ENCODE results near the gene KRTAP10-9.
"Not testable (repeated sequence)": the region's sequence is repeated elsewhere in the genome, so short reads cannot be mapped to it uniquely, and the experiment has no call there.

KRTAP10-9 gene

DNA sequence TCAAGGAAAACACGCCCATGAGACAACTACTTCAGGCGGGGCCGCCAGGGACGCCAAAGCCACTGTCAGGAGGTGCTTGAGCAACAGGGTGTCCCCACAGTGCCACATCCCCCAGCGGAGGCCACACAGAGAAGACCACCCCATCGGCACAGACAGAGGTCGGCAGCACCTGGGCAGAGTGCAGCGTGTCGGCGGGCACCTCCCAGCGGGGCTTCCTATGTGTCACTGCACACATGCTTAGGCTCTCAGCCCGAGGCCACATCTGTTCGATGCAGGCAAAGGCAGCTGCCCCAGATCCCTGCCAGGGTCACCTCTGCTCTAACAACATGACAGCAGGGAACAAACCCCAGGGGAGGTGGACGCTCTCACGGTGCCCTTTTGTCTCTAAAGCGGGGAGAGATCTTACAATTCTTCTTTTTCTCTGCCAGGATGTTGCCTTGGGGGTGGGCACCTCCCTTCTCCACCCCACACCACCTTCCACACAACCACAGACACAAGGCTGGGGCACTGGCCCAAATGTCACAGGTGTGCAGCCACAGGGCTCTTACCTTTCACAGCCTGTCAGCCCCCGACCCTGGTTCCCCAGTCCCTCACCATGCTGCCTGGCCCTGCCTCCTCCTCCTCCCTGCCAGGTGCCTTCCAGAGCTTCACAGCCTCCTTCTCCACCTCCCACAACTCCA is 10.8 kb upstream of the KRTAP10-9 start:
- peak; percentile 25 for DNase-seq

DNA sequence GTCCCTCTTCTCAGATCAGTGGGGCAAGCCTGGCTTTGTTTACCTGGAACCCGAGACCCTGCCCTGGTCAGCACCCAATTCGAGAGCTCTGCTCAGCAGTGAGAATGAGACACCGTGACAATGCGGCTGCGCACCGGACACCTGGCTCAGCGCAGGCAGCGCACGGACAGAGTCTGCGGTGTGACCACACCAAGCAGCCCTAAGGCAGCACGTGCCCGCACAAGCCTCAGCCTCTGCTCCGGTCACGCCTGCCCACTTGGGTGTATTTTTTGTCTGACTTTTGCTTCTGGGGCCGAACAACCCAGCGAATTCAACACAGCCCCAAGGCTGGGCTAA is 10.3 kb upstream of the KRTAP10-9 start:
- no peak for DNase-seq

DNA sequence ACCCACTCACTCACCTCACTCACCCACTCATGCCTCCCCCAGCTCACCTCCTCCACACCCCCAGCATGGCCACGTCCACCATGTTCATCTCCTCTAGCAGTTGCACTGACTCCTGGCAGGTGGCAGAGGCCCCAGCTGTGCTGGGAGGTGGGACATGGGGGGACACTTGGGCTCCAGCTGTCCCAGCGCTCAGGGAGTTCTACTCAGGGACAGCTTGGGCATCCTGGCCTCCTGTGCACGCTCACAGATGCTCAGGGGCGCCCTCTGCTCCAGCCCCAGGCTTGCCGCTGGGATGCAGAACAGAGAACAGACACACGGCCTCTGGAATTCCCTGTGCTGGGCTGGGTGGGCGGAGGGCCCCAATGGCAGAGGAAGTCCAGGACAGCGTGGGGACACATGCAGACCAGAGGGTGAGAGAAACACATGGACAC is 9.8 kb upstream of the KRTAP10-9 start:
- no peak for DNase-seq

GRCh38 chr21:44618504-44618903 is 8.4 kb upstream of the KRTAP10-9 start:
- no peak for DNase-seq

GRCh38 chr21:44618909-44619308 is 8.0 kb upstream of the KRTAP10-9 start:
- DNase-seq, result peak; percentile 50

DNA sequence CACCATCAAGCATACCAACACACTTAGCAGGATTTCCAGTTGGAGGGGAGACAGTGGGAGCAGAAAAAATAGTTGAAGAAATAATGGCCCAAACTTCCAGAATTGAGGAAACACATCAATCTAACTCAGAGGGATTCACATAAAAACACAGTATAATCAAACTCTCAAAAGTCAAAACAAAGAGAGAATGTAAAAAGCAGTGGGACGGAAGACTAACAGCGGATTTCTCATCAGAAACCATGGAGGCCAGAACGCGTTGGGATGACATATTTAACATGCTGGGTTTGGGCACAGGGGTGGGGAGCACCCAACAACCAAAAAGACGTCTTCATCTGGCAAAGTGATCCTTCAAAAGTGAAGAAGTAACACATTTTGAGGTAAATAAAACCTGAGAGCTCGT is 7.0 kb upstream of the KRTAP10-9 start:
- no peak for DNase-seq

GRCh38 chr21:44623575-44623974 is 3.3 kb upstream of the KRTAP10-9 start:
- DNase-seq, result no peak

- DNase-seq, result no peak
These were observed 1.1 kb upstream of the KRTAP10-9 start for GRCh38 chr21:44625756-44626155.

DNA sequence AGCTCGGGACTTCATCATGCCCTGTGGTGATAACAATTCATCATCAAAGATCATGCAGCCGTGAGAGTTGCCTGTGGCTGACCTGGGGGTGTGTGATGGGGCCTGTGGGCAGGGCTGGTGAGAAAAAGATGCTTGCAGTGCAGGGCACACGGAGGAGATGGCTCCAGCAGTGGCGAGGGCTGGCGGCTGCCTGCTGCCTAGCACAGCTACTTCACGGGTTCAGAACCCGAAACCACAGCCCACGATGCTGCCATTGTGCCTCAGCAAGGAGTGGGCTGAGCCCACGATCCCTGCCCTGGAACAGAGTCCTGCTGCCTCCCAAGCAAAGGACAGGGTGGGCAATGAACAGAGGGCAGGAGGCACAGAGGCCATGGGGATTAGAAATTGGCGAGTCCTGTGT is 631 bp upstream of the KRTAP10-9 start:
- DNase-seq, result no peak

DNA sequence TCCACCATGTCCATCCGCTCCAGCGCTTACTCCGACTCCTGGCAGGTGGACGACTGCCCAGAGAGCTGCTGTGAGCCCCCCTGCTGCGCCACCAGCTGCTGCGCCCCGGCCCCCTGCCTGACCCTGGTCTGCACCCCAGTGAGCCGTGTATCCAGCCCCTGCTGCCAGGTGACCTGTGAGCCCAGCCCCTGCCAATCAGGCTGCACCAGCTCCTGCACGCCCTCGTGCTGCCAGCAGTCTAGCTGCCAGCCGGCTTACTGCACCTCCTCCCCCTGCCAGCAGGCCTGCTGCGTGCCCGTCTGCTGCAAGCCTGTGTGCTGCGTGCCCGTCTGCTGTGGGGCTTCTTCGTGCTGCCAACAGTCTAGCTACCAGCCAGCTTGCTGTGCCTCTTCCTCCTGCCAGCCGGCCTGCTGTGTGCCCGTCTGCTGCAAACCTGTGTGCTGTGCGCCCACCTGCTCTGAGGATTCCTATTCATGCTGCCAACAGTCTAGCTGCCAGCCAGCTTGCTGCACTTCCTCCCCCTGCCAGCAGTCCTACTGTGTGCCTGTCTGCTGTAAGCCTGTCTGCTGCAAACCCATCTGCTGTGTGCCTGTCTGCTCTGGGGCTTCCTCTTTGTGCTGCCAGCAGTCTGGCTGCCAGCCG is 409 bp downstream of the KRTAP10-9 start:
- peak; percentile 19 for DNase-seq

- DNase-seq, result not testable (repeated sequence)
These were observed 939 bp downstream of the KRTAP10-9 start for GRCh38 chr21:44627831-44628233.

GRCh38 chr21:44628707-44629391 is 2.0 kb downstream of the KRTAP10-9 start:
- no peak for DNase-seq

- DNase-seq, result no peak
These were observed 3.5 kb downstream of the KRTAP10-9 start for GRCh38 chr21:44630440-44630839.

DNA sequence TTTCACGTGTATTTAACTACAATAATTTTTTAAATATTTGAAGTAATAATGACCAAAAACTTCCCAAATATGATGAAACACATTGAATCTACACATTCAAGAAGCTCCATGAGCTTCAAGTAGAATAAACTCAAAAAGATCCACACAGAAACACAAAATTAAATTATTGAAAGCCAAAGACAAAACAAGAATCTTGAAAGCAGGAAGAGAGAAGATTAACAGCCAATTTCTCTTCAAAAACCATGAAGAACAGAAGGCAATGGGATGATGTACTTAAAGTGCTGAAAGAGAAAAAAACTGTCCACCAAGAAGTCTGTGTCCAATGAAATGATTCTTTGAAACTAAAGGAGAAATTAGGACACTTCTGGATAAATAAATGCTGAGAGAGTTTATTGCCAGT is 5.2 kb downstream of the KRTAP10-9 start:
- no peak for DNase-seq

DNA sequence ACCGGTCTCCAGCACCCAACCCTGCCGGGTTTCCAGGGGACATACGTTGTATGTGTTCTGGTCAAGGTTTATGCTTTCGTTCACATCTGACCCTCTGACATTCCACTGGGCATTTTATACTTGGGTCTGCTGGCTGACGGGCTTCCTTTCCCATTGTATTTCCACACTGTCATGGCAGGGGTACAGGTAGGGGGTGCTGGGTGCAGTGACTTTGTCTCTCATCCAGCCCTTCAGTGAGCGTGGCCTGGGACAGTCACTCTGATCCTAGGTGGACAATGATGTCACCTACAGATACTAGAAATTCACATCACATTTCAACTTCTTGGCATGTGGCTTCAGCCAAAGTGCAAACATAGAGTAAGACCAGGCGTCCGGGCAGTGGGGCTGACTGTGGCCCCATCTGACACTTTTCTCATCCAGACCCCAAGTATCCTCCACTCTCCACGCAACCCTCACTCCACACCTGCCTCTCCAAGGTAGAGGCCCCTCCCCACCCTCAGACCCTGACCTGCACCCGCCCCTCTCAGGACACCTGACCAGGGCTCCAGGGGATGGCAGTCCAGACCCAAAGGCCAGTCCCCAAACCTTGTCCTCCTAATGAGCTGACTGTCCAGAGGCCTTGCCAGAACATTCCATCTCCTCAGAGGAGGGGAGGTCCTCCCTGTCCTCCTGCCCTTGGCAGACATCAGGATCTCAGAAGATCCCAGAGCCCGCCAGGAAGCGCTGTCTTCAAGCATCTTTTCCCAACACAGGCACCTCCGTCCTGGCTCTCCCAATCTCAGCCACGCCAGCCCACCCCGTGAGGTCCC is 9.5 kb downstream of the KRTAP10-9 start:
- DNase-seq, result no peak

DNA sequence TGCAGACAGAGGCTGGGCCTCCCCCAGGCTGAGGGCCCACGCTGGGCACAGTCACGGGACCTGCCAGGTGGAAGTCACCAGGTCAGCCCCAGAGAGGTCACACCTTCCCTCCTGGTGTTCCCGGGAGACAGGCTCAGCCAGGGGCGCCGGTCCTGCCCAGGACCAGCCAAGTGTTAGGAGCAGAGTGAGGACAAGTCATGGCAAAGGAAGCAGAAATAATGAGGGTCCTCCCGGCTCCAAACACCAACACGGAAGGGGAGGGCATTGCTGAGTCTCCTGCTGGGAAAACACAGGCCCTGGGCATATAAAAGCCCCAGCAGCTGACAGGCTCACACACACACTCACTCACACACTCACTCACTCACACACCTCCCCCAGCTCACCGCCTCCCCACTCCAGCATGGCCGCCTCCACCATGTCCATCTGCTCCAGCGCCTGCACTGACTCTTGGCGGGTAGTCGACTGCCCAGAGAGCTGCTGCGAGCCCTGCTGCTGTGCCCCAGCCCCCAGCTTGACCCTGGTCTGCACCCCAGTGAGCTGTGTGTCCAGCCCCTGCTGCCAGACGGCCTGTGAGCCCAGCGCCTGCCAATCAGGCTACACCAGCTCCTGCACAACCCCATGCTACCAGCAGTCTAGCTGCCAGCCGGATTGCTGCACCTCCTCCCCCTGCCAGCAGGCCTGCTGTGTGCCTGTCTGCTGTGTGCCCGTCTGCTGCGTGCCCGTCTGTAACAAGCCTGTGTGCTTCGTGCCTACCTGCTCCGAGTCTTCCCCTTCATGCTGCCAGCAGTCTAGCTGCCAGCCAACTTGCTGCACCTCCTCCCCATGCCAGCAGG is 10.3 kb downstream of the KRTAP10-9 start, which contains the start of gene KRTAP10-10:
TSS of gene KRTAP10-10 (plus strand) at position 339 of the 833 bp plus-strand sequence. CDS start at position 401, 62 bp downstream.
- DNase-seq, result no peak

DNA sequence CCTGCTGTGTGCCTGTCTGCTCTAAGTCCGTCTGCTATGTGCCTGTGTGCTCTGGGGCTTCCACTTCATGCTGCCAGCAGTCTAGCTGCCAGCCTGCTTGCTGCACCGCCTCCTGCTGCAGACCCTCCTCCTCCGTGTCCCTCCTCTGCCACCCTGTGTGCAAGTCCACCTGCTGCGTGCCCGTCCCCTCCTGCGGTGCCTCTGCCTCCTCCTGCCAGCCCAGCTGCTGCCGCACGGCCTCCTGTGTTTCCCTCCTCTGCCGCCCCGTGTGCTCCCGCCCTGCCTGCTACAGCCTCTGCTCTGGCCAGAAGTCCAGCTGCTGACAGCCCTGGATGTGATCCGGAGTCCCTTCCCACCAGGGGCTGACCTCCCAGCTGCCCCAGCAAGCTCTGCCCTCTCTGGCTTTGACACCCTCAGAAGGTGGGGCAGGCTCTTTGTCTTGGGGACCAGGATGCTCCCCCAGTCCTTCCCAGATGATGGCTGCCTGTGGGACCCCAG is 11.0 kb downstream of the KRTAP10-9 start:
- peak; percentile 20 for DNase-seq

DNA sequence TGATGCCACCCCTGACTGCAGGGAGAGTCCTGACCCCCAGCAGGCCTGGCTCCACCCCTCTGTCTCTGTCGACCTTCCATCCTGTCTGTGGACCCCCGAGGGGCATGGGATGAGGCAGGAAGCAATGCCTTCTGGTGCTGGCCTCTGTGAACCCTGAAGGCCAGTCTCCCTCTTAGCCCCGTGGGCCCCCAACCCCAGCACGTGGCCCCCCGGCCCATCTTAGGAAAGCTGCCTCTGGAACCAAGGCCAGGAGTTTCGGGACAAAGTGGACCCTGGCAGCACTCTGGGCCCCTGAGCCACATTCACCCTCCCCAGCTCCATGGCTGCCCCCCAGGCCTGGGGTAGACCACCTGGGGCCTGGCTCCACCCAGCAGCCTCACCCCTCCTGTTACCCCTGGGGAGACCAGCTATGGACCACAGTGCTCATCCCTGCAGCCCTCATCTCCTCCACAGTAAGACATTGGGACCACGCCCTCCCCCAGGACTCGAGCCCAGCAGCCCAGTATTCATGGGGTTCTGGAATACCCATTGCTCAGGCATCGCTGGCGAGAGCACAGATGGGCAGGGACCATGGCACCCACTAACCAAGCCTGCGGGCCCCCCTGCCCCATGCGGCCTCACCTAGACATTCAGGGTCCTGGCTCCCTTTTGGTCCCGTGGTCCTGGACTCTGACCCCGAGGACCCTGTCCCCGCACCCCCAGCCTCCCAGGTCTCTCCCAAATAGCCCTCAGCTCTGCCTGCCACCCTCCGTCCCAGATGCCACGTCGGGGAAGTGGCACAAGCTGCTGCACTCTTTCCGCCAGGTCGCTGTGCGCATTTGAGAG is 11.8 kb downstream of the KRTAP10-9 start:
- not testable (repeated sequence) for DNase-seq

DNA sequence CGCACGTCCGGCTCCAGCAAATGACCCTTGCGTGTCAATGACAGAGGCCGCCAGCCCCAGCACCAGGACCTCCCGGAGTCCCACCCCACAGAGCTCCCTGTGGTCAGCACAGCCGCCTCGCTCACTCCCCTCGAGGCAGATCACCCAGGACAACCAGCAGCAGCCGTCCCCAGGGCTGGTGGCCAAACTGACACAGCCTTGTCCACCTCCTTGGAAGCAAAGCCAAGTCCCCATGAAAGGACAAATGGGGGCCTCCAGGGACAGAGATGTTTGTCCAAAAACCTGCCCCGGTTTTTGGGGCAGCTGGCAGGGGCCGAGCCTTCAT is 12.4 kb downstream of the KRTAP10-9 start:
- no peak for DNase-seq

DNA sequence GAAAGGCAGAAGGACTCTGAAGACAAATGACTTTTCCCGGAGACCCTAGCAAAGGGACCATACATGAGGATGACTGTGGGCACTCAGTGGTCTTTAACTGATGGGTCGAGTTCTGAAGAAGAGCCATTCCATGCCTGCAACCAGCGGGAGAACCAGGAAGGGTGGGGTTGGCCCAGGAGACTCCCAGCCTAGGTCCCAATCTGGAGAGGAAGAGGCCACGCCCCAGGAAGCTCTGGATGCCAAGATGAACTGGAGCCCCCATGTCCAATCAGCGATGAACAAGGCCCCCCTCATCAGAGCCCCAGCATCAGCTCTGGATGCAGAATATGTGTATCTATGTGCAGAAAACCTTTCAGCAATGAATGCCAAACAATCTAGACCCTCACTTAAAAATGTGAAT is 13.9 kb downstream of the KRTAP10-9 start:
- DNase-seq, result no peak

GRCh38 chr21:44643741-44644310 is 16.9 kb downstream of the KRTAP10-9 start:
- DNase-seq, result no peak
